CD14-positive monocyte (primary cell): ENCODE measurements around the gene EGLN3. TPM values are rescaled to one million over a fixed set of nuclear protein-coding genes. Genes with fewer than 3 reads are reported as not detected.

Source experiments
- DNase-seq, 3 donors: peaks; one replicate each; pipeline ENCODE4 v3.0.0-alpha.2; 2011 to 2022
- H2AFZ ChIP-seq: 2 replicates; pipeline ENCODE4 v1.6.0; 2012; ENCODE audit warnings: mild to moderate bottlenecking, low read depth, low read length, inconsistent platforms; ENCODE audit not compliant: insufficient read depth, poor library complexity, severe bottlenecking
- H3K27ac ChIP-seq, 2 donors: 1 replicate in 1 of 2; 2 replicates in 1 of 2; pipeline ENCODE4 v1.5.1; 2012 to 2013; ENCODE audit warnings: low read length in 2 of 2, control low read depth in 1 of 2, inconsistent platforms in 1 of 2, low read depth in 1 of 2, mild to moderate bottlenecking in 1 of 2
- H3K27me3 ChIP-seq, 2 donors: one replicate each; pipeline versions ENCODE4 v1.6.0 to v1.6.1; 2011 to 2013; ENCODE audit warnings: low read length in 2 of 2; ENCODE audit not compliant: control insufficient read depth in 2 of 2, insufficient read depth in 2 of 2
- H3K36me3 ChIP-seq, 2 donors: replicated peaks in 1 of 2; 1 replicate in 1 of 2; 2 replicates in 1 of 2; pipeline versions ENCODE4 v1.5.1 to v1.6.1; 2012 to 2013; ENCODE audit warnings: low read length in 2 of 2, control low read depth in 1 of 2, inconsistent platforms in 1 of 2, mild to moderate bottlenecking in 1 of 2; ENCODE audit not compliant: insufficient read depth in 2 of 2, control insufficient read depth in 1 of 2
- H3K4me1 ChIP-seq, 2 donors: 1 replicate in 1 of 2; 2 replicates in 1 of 2; pipeline versions ENCODE4 v1.5.1 to v1.6.1; 2012 to 2013; ENCODE audit warnings: low read length in 2 of 2, control low read depth in 1 of 2, inconsistent platforms in 1 of 2, mild to moderate bottlenecking in 1 of 2, moderate library complexity in 1 of 2; ENCODE audit not compliant: insufficient read depth in 2 of 2, control insufficient read depth in 1 of 2
- H3K4me2 ChIP-seq: replicated peaks from 2 replicates; pipeline ENCODE3; 2012; ENCODE audit warnings: low read length, moderate library complexity, mild to moderate bottlenecking; ENCODE audit not compliant: poor library complexity, severe bottlenecking; ENCODE audit errors: extremely low read depth
- H3K4me3 ChIP-seq, 3 experiments: fragments of 200-600 bp in 1 of 3; sonication (generic) in 1 of 3; replicated peaks in 1 of 3; 1 replicate in 2 of 3; 2 replicates in 1 of 3; pipeline ENCODE4 v1.5.1; 2011 to 2013; ENCODE audit warnings: low read length in 3 of 3, mild to moderate bottlenecking in 3 of 3, control low read depth in 2 of 3, low read depth in 2 of 3, inconsistent platforms in 1 of 3, moderate library complexity in 1 of 3
- H3K79me2 ChIP-seq: 2 replicates; pipeline ENCODE4 v1.6.0; 2012; ENCODE audit warnings: mild to moderate bottlenecking, control low read depth, inconsistent platforms, low read length, moderate library complexity; ENCODE audit not compliant: insufficient read depth
- H3K9ac ChIP-seq: 2 replicates; pipeline ENCODE4 v1.6.0; 2017; ENCODE audit warnings: low read length, mild to moderate bottlenecking; ENCODE audit not compliant: insufficient read depth, poor library complexity, severe bottlenecking
- H3K9me3 ChIP-seq, 2 donors: replicated peaks in 1 of 2; 1 replicate in 1 of 2; 2 replicates in 1 of 2; pipeline versions ENCODE4 v1.5.1 to v1.6.1; 2012 to 2013; ENCODE audit warnings: low read length in 2 of 2, control low read depth in 1 of 2; ENCODE audit not compliant: control insufficient read depth in 1 of 2, insufficient read depth in 1 of 2
- H4K20me1 ChIP-seq: 2 replicates; pipeline ENCODE4 v1.6.0; 2012; ENCODE audit warnings: mild to moderate bottlenecking, low read length, control low read depth, moderate library complexity; ENCODE audit not compliant: insufficient read depth
- H3K27ac Mint-ChIP-seq, 7 donors: one replicate each; pipeline ENCODE4 v1.8.0; 2020; ENCODE audit warnings: mild to moderate bottlenecking in 7 of 7, mixed read lengths in 7 of 7, moderate library complexity in 6 of 7, inconsistent platforms in 2 of 7
- H3K27me3 Mint-ChIP-seq, 3 donors: one replicate each; pipeline ENCODE4 v1.8.0; 2021 to 2022; ENCODE audit warnings: low read depth in 3 of 3, mild to moderate bottlenecking in 3 of 3, mixed read lengths in 3 of 3, moderate library complexity in 3 of 3, inconsistent platforms in 1 of 3
- H3K36me3 Mint-ChIP-seq, 2 donors: one replicate each; pipeline ENCODE4 v1.8.0; 2020; ENCODE audit warnings: mixed read lengths in 2 of 2, inconsistent platforms in 1 of 2, mild to moderate bottlenecking in 1 of 2
- H3K4me1 Mint-ChIP-seq: one replicate; pipeline ENCODE4 v1.8.0; 2020; ENCODE audit warnings: mild to moderate bottlenecking, mixed read lengths
- H3K4me3 Mint-ChIP-seq, 2 donors: one replicate each; pipeline ENCODE4 v1.8.0; 2020; ENCODE audit warnings: mild to moderate bottlenecking in 2 of 2, mixed read lengths in 2 of 2, moderate library complexity in 1 of 2
- H3K9me3 Mint-ChIP-seq, 7 donors: one replicate each; pipeline ENCODE4 v1.8.0; 2020 to 2022; ENCODE audit warnings: mixed read lengths in 7 of 7, mild to moderate bottlenecking in 6 of 7, moderate library complexity in 6 of 7, inconsistent platforms in 2 of 7
- CTCF ChIP-seq: fragments of 200-600 bp; IDR thresholded peaks from one replicate; pipeline ENCODE4 v1.8.0; 2022; ENCODE audit warnings: antibody characterized with exemption, mild to moderate bottlenecking
- WGBS: methylation state at CpG from one replicate; pipeline ENCODE4 v1.1.5; 2013; ENCODE audit warnings: missing lambda C conversion rate; ENCODE audit not compliant: insufficient coverage; 5-methylcytosine and 5-hydroxymethylcytosine counted together
- intact Hi-C, 2 donors: fragments of 100-400 bp; cut with micrococcal nuclease; formaldehyde crosslinking; loops; one replicate each; pipeline versions ENCODE4 v1.15.0 to v1.15.1; 2023
- polyA plus RNA-seq, 3 donors: library from polyadenylated mRNA; depleted of rRNA in 1 of 3; unstranded in 2 of 3; stranded (reverse) in 1 of 3; fragments of 300-500 nt in 2 of 3; fragments of >200 nt in 1 of 3; fragmentation: Illumina TruSeq in 2 of 3; gene quantifications; 1 replicate in 2 of 3; 2 replicates in 1 of 3; pipeline ENCODE4 v1.2.3, GENCODE V29; 2012 to 2021

The EGLN3 gene
- polyA plus RNA-seq, 3 donors: 0.03 to 0.06 TPM; not detected in 1

- TF ChIP-seq CTCF: no peak
- no peak overlapping the region for H3K27ac Mint-ChIP-seq
- Histone ChIP-seq H3K4me3 (no peak overlapping the region), H2AFZ (no peak overlapping the region), H3K4me2 (no peak overlapping the region), H3K79me2 (no peaks in the 10 kb centered on the region), H4K20me1 (no peaks in the 10 kb centered on the region), H3K9ac (no peak overlapping the region), H3K27me3 (no peaks in the 10 kb centered on the region), H3K27ac (no peak overlapping the region), H3K36me3 (no peaks in the 10 kb centered on the region), H3K9me3 (no peaks in the 10 kb centered on the region), H3K4me1 (no peaks in the 10 kb centered on the region)
- intact Hi-C loops: no loop called here
- no peak for DNase-seq
- 100% methylated on average over 2 of the region's 3 CpGs for WGBS
- peaks cover 0 to 4% (median 0%) of the 10 kb centered on the region in 7 donors for H3K9me3 Mint-ChIP-seq
- no peaks in the 10 kb centered on the region for H3K4me1 Mint-ChIP-seq
- no peaks in the 10 kb centered on the region for H3K36me3 Mint-ChIP-seq
- peaks cover 0 to 1% (median 0%) of the 10 kb centered on the region in 3 donors for H3K27me3 Mint-ChIP-seq
- no peak overlapping the region for H3K4me3 Mint-ChIP-seq
Measured at GRCh38 chr14:33924566-33925100, 26.2 kb downstream of the EGLN3 start.

- DNase-seq: no peak
- Histone ChIP-seq H3K27me3 (no peaks in the 10 kb centered on the region), H3K4me1 (peaks cover 0 to 2% of the 10 kb centered on the region in 2 donors), H3K27ac (no peak overlapping the region), H2AFZ (no peak overlapping the region), H3K9ac (no peak overlapping the region), H3K36me3 (no peaks in the 10 kb centered on the region), H3K79me2 (no peaks in the 10 kb centered on the region), H3K4me2 (no peak overlapping the region), H3K9me3 (no peaks in the 10 kb centered on the region), H4K20me1 (no peaks in the 10 kb centered on the region), H3K4me3 (no peak overlapping the region)
- no peak overlapping the region for H3K27ac Mint-ChIP-seq
- H3K27me3 Mint-ChIP-seq: peaks cover 0 to 1% (median 0%) of the 10 kb centered on the region in 3 donors
- intact Hi-C loops: no loop called here
- TF ChIP-seq CTCF: no peak
- peaks cover 3% of the 10 kb centered on the region for H3K4me1 Mint-ChIP-seq
- peaks cover 0 to 1% (median 0%) of the 10 kb centered on the region in 7 donors for H3K9me3 Mint-ChIP-seq
- WGBS: no CpG with 5 or more reads among the region's 4 CpGs
- H3K4me3 Mint-ChIP-seq: no peak overlapping the region
- no peaks in the 10 kb centered on the region for H3K36me3 Mint-ChIP-seq
Measured at GRCh38 chr14:33922125-33922524, 28.7 kb downstream of the EGLN3 start.
